ENCODE data around the gene ZNRF3. TPM values are rescaled to one million over a fixed set of nuclear protein-coding genes. Genes with fewer than 3 reads are reported as not detected.

The ZNRF3 gene
- total RNA-seq, 1 donor from 2014 or later, result 6.7 TPM

DNA sequence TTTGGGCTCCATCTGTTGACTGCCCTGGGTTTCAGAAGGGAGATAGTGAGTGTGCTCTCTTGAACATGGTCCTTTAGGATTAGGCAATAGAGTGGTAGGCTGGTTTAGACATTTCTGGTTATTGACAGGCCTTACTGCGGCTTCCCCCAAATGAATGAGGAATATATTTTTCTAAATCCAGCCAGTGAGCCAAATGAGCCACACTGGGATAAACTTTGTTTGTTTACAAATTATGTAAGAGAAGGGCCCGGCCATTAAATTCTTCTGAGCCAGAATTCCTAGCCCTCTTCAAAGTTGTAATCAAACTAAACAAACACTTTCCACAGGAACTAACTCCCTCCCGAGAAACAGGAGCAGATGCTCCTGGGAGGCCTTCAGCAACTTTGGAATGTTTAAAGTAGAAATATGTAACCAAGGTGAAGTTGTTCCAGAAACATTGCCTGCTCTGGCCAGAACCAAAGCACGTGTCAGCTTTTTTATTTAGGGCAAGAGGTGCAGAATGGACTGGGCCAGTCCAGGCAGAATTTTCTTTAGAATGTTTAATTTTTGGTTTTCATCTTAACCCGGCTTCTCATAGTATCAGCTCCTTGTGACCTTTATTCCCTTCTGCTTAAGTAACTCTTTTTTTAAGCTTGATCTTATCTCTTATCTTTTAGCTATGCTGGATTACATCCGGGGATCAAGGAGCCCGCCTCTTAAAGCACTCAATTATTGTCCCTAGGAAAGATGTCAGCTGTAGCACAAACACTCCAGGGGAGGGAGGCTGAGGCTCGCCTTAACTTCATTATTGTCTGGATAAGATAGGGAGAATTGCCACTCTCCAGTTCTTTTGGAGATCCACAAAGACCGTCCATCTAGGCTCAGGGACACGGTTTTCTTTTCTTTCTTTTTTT lies 28.7 kb downstream of the ZNRF3 start:
- H3K4me1 Mint-ChIP-seq (ENCODE audit: low read depth), result peaks cover 33% of the 10 kb centered on the region
- H3K9me3 Mint-ChIP-seq (ENCODE audit: low read depth), result no peaks in the 10 kb centered on the region
- no peak for DNase-seq (ENCODE audit: low spot score)
- no peak overlapping the region for H3K4me3 Mint-ChIP-seq (ENCODE audit: unreplicated experiment)
- TF ChIP-seq, protein P1, sequence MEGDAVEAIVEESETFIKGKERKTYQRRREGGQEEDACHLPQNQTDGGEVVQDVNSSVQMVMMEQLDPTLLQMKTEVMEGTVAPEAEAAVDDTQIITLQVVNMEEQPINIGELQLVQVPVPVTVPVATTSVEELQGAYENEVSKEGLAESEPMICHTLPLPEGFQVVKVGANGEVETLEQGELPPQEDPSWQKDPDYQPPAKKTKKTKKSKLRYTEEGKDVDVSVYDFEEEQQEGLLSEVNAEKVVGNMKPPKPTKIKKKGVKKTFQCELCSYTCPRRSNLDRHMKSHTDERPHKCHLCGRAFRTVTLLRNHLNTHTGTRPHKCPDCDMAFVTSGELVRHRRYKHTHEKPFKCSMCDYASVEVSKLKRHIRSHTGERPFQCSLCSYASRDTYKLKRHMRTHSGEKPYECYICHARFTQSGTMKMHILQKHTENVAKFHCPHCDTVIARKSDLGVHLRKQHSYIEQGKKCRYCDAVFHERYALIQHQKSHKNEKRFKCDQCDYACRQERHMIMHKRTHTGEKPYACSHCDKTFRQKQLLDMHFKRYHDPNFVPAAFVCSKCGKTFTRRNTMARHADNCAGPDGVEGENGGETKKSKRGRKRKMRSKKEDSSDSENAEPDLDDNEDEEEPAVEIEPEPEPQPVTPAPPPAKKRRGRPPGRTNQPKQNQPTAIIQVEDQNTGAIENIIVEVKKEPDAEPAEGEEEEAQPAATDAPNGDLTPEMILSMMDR (IDR thresholded peaks at IDR 0.05), result no peak
- H3K27ac Mint-ChIP-seq (ENCODE audit: unreplicated experiment), result peak overlapping the region; percentile 68
- no peaks in the 10 kb centered on the region for H3K27me3 Mint-ChIP-seq (ENCODE audit: low read depth)
- no peaks in the 10 kb centered on the region for H3K36me3 Mint-ChIP-seq (ENCODE audit: low read depth)

DNA sequence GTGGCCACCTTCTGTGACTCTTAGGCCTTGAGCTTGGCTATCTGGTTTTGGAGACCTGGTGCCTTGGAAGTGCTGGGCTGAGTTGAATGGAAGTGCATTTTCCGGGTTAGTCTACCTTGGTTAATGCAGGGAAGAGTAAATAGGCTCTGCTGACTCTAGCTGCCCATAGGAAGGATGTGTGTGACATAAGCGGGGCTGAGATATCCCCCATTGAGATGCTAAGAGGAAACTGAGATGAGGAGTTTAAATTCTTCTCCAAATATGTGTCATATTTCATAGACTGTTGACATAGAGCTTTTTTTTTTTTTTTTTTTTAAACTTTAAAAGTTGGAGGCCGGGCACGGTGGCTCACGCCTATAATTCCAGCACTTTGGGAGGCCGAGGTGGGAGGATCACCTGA lies 30.8 kb downstream of the ZNRF3 start:
- DNase-seq (ENCODE audit: low spot score), result peak; percentile 18
- Mint-ChIP-seq H3K27ac (ENCODE audit: unreplicated experiment) (no peak overlapping the region), H3K27me3 (ENCODE audit: low read depth) (no peaks in the 10 kb centered on the region), H3K4me3 (ENCODE audit: unreplicated experiment) (no peak overlapping the region), H3K9me3 (ENCODE audit: low read depth) (no peaks in the 10 kb centered on the region), H3K4me1 (ENCODE audit: low read depth) (peaks cover 48% of the 10 kb centered on the region), H3K36me3 (ENCODE audit: low read depth) (no peaks in the 10 kb centered on the region)
- TF ChIP-seq, protein P1 (IDR thresholded peaks at IDR 0.05), result no peak

DNA sequence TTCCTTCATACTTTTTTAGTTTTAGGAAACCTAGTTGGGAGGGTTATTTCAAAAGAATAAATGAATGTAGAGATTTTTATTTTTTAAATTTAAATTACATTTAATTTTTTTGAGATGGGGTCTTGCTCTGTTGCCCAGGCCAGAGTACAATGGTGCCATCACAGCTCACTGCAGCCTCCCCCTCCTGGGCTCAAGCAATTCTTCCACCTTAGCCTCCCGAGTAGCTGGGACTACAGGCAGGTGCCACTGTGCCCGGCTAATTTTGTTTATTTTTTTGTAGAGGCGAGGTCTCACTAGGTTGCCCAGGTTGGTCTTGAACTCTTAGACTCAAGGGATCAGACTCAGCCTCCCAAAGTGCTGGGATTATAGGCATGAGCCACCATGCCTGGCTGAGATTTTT lies 32.6 kb downstream of the ZNRF3 start:
- TF ChIP-seq, protein P1 (IDR thresholded peaks at IDR 0.05), result no peak
- Mint-ChIP-seq H3K27me3 (ENCODE audit: low read depth) (no peaks in the 10 kb centered on the region), H3K27ac (ENCODE audit: unreplicated experiment) (no peak overlapping the region), H3K4me3 (ENCODE audit: unreplicated experiment) (no peak overlapping the region), H3K36me3 (ENCODE audit: low read depth) (no peaks in the 10 kb centered on the region), H3K4me1 (ENCODE audit: low read depth) (peaks cover 39% of the 10 kb centered on the region), H3K9me3 (ENCODE audit: low read depth) (no peaks in the 10 kb centered on the region)
- peak; percentile 10 for DNase-seq (ENCODE audit: low spot score)

DNA sequence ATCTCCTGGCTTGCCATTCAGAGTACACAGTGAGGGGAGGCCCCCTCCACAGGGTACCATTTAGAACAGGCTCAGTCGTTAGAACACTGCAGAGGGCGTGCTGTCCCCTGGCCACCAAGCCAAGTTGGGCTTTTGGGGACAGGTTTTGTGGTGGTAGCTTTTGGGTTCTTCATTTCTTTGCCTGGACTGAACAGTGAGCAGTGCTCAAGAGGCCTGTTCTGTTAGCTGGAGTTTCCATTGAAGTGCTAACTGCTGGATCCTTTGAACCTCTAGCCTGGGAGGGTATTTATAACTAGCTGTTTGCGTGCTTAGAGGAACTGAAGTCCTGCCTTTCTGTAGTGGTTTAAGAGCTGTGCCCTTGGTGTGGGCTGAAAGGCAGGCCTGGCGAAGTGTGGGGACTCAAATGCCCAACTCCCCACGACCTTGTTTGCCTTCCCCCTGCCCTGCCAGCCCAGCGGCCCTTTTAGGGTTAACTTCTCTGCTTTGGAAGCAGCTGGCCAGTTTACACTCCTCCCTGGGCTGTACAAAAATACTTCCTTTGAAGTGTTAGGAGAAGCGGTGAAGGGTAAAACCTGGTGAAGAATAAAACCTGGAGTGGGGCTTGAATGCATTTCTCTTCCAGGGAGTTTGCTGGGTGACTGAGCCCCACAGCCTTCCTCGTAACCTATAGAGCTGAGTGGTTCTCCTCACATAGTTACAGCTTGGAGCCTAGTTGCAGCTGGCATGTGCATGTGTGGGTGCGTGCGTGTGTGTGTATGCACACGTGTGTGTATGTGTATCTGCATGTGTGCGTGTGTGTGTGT lies 34.6 kb downstream of the ZNRF3 start:
- Mint-ChIP-seq H3K27me3 (ENCODE audit: low read depth) (no peaks in the 10 kb centered on the region), H3K4me1 (ENCODE audit: low read depth) (peaks cover 24% of the 10 kb centered on the region), H3K9me3 (ENCODE audit: low read depth) (no peaks in the 10 kb centered on the region), H3K36me3 (ENCODE audit: low read depth) (no peaks in the 10 kb centered on the region), H3K27ac (ENCODE audit: unreplicated experiment) (no peak overlapping the region), H3K4me3 (ENCODE audit: unreplicated experiment) (no peak overlapping the region)
- TF ChIP-seq, protein P1 (IDR thresholded peaks at IDR 0.05), result no peak
- DNase-seq (ENCODE audit: low spot score), result peak; percentile 41

DNA sequence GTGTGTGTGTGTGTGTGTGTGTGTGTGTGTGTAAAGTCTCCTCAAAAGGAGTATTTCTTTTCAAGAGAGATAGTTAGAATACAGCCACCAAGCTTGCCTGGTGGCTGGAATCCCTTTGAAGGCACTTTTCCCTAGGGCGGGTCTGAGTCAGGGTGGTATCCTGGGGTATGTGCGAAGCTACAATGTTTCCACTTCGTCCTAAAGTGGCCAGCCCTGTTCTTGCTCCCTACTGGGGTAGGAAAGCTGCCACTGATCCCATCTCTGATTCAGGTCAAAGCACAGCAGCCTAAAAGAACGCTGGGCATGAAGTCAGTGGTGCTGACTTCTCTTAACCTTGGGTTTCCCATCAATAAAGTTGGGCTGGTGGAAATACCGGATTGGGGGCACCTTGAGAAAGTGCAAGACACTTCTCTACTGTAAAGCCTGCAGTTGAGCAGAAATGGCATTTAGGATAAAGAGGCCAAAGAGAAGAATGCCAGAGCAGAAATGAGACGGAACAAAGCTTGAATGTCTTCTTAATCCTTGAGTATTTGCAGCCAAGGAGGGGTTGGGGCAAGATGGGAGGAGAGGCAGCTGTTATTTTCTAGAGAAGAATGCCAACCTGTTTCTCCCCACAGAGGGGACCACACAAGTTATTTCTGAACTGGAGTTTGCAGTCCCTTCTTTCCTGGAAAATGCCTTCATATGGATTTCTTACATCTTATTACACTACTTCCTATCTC lies 35.3 kb downstream of the ZNRF3 start:
- H3K4me1 Mint-ChIP-seq (ENCODE audit: low read depth), result peaks cover 28% of the 10 kb centered on the region
- H3K4me3 Mint-ChIP-seq (ENCODE audit: unreplicated experiment), result no peak overlapping the region
- no peak overlapping the region for H3K27ac Mint-ChIP-seq (ENCODE audit: unreplicated experiment)

More for the DNA sequence above, 35.3 kb downstream of the ZNRF3 start:
- peak; percentile 14 for DNase-seq (ENCODE audit: low spot score)
- H3K36me3 Mint-ChIP-seq (ENCODE audit: low read depth), result no peaks in the 10 kb centered on the region
- no peaks in the 10 kb centered on the region for H3K9me3 Mint-ChIP-seq (ENCODE audit: low read depth)
- TF ChIP-seq, protein P1 (IDR thresholded peaks at IDR 0.05), result no peak
- H3K27me3 Mint-ChIP-seq (ENCODE audit: low read depth), result no peaks in the 10 kb centered on the region

All from chondrocyte (in vitro differentiated cells).